Stimulated activated CD4-positive, alpha-beta T cell treated with anti-CD3 and anti-CD28 coated beads, Interleukin-15, amount 100 ng/mL, for 24 hours (primary cell): Measurements from ENCODE around the gene DPP6.

Source experiments
- DNase-seq: peaks from one replicate; pipeline ENCODE4 v3.0.0-alpha.2; 2020

The DPP6 gene

GRCh38 chr7:154852205-154852604 is 800.0 kb downstream of the DPP6 start:
- DNase-seq, result no peak

GRCh38 chr7:154853063-154853726 is 801.0 kb downstream of the DPP6 start:
- no peak for DNase-seq

- no peak for DNase-seq
These were observed 801.5 kb downstream of the DPP6 start for GRCh38 chr7:154853727-154854095.

- no peak for DNase-seq
These were observed 802.6 kb downstream of the DPP6 start for GRCh38 chr7:154854836-154855235.

- no peak for DNase-seq
These were observed 803.2 kb downstream of the DPP6 start for GRCh38 chr7:154855366-154855765.

- DNase-seq, result no peak
These were observed 804.5 kb downstream of the DPP6 start for GRCh38 chr7:154856733-154857132.

GRCh38 chr7:154857240-154857639 is 805.0 kb downstream of the DPP6 start:
- DNase-seq, result no peak

- DNase-seq, result no peak
These were observed 805.8 kb downstream of the DPP6 start for GRCh38 chr7:154857728-154858681.

GRCh38 chr7:154858836-154859537 is 806.8 kb downstream of the DPP6 start:
- DNase-seq, result no peak

- no peak for DNase-seq
These were observed 807.8 kb downstream of the DPP6 start for GRCh38 chr7:154859747-154860620.

GRCh38 chr7:154860621-154861375 is 808.6 kb downstream of the DPP6 start:
- no peak for DNase-seq

- no peak for DNase-seq
These were observed 809.4 kb downstream of the DPP6 start for GRCh38 chr7:154861589-154861988.

GRCh38 chr7:154862153-154862791 is 810.1 kb downstream of the DPP6 start:
- DNase-seq, result no peak

- DNase-seq, result no peak
These were observed 811.7 kb downstream of the DPP6 start for GRCh38 chr7:154863766-154864522.

GRCh38 chr7:154864523-154864891 is 812.3 kb downstream of the DPP6 start:
- DNase-seq, result no peak

GRCh38 chr7:154865984-154866685 is 813.9 kb downstream of the DPP6 start:
- no peak for DNase-seq

- DNase-seq, result no peak
These were observed 814.9 kb downstream of the DPP6 start for GRCh38 chr7:154867068-154867467.

GRCh38 chr7:154868921-154869320 is 816.7 kb downstream of the DPP6 start:
- DNase-seq, result no peak

- DNase-seq, result no peak
These were observed 817.2 kb downstream of the DPP6 start for GRCh38 chr7:154869436-154869835.

GRCh38 chr7:154871507-154871906 is 819.3 kb downstream of the DPP6 start:
- no peak for DNase-seq
